Measurements from ENCODE around the gene SLC28A1. TPM values are rescaled to one million over a fixed set of nuclear protein-coding genes. Genes with fewer than 3 reads are reported as not detected.
"Not testable (repeated sequence)": the region's sequence is repeated elsewhere in the genome, so short reads cannot be mapped to it uniquely, and the experiment has no call there.

SLC28A1 gene
- total RNA-seq, 1 experiment from 2014 or later, result not detected

DNA sequence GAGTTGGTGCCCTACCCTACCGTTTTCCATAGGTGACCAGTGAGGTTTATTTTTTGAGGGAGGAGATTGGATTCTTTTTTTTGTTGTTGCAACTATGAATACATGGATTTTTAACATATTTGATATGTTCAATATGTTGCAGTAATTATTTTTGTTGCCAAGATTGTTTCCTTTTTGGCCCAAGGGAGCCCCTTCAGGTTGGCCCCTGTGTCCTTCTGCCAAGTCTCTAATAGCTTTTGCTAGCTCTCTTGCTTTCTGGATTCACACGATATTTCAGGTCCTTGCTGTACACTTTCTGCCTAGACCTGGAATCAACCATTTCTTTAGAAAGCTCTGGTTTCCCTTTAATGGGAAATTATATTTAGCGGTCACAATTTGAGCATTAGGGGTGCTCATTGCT is 22.7 kb upstream of the SLC28A1 start:
- DNase-seq (ENCODE audit: low read depth), result no peak

DNA sequence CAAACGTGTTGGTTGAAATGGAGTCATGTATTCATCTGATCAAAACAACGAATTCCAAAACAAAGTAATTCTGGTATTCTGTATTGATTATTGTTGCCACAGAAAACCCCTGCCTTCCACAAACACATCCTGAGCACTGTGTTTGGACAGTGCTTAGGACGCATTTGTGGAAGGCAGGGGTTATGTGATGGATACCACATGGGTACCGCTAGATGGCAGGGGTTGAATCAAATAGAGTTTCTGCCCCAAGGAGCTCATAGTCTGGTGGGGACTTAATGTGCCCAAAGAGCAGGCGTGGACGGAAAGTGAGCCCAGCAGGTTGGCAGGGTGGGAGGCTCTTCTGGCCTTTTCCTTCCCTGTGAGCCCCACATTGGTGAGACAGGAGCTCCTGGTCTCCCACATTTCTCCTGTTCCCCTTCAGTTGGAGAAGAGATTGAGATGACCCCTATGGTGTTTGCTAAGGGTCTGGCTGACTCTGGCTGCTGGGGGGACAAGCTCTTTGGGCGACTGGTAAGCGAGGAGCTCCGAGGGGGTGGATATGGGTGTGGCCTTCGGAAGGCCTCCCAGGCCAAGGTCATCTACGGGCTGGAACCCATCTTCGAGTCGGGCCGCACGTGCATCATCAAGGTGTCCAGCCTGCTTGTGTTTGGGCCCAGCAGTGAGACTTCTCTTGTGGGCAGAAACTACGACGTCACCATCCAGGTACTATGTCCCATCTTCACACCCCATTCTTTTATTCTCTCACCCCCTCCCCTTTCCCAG is 22.1 kb upstream of the SLC28A1 start:
- peak; percentile 32 for DNase-seq (ENCODE audit: low read depth)

DNA sequence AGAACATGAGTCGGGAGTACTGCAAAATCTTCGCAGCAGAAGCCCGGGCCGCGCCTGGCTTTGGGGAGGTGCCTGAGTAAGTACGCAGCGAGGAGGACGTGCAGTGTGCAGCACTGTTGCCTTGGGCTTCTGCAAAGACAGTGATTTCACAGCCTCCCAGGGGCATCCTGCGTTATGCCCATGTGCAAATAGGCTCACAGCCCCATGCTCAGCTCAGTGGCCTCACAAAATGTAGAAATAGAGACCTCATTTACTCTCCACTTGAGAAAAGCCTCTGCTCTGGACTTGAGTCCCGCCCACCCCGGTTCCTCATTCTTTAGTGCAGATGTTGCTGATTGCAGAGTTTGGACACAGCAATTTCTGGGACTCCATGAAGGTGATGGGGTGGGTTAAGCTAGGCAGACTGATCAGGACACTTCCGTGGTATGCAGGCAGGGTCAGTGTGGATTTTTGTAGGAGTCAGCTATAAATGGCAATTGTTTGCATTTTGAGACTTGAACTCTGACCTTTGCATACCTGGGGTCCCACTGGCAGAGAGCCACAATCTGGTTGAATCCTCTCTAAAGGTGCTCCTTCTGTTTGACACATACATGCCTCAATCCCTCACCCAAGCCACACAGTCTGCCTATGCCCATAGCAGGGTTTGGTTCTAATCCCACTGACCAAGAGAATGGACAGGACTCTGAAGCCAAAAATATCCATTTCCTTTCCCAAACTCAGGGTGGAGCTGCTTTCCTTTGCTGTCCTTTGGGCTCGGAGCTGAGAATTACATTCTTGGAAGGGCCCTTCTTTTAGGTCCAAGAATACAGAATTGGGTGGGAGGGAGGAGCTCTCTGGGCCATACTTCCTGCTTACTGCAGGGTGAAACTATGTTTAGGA is 20.7 kb upstream of the SLC28A1 start:
- no peak for DNase-seq (ENCODE audit: low read depth)

DNA sequence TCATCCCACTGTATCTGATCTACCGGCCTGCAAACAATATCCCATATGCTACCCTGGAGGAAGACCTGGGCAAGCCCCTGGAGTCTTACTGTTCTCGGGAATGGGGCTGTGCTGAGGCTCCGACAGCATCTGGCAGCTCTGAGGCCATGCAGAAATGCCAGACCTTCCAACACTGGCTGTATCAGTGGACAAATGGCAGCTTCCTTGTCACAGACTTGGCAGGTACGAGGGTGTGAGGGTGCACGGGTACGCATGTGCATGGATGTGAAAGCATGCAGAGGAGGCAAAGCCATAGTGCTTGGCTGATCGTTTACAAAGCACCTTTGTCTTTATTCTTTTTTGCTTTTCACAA is 20.0 kb upstream of the SLC28A1 start:
- DNase-seq (ENCODE audit: low read depth), result no peak

DNA sequence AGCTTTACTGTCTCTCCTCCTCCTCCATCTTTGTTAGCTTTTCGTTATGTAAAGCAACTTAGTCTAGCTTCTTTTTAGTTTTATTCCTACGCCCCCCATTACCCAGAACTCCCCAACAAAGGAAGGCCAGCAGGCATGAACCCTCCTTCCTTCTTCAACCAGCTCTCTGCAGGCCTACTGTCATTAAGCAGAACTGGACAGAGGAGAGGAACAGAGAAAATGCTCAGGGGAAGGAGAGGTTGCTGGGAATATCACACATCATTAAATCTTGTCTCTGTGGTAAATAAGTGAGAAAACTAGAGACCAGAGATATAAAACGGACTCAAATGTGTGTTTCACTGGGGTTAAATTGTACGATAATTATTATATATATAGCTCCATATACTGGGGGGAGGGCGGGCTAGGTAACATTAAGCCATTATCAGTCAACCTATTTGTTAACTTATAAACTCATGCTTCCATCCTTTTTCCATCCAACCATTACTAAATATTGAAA is 19.3 kb upstream of the SLC28A1 start:
- no peak for DNase-seq (ENCODE audit: low read depth)

DNA sequence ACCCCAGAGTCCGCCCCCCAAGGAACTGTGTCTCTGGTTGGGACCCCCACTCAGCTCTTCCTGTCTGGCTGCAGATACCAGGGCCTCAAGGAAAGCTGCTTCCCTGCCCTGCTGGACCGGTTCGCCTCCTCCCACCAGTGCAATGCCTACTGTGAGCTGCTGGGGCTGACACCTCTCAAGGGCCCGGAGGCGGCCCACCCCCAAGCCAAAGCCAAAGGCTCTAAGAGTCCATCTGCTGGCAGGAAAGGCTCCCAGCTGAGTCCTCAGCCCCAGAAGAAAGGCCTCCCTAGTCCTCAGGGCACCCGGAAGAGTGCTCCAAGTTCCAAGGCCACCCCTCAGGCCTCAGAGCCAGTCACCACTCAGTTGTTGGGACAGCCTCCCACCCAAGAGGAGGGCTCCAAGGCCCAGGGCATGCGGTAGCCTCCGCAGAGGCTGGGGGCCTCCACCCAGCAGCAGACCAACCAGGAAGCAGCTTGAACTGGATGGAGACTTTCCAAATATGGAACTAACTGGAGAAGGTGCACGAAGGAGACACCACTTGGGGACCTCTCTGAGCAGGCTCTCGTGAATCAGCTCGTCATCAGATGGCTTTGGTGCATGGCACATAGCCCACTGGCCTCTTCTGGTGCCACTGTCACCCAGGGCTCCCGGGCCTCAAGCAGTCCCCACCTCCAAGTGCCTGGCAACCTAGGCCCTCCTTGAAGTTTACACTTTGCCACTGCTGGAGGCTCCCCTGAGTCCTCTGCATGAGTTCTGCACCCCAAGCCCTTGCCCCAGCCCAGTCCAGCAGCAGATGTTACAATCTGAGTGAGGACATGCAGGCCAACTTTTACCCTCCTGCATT is 16.2 kb upstream of the SLC28A1 start:
- no peak for DNase-seq (ENCODE audit: low read depth)

DNA sequence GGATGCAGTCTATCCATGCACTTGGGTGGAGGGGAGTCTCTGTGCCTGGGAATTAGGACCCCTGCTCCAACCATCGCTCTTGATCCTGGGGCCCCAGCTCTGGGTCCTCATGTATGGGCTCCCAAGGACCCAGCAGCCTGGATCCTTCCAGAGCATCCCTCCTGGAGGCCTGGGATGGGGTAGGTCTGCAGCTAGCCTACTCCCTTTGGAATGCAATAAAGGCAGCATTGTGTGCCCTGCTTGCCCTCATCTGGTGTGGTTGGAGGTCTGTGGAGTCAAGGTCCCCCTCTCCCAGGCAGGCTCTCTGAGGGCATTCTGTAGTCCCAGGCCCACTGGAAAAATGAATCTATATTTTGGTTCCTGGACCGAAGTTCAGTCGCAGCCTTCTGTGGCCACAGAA is 15.0 kb upstream of the SLC28A1 start:
- no peak for DNase-seq (ENCODE audit: low read depth)

DNA sequence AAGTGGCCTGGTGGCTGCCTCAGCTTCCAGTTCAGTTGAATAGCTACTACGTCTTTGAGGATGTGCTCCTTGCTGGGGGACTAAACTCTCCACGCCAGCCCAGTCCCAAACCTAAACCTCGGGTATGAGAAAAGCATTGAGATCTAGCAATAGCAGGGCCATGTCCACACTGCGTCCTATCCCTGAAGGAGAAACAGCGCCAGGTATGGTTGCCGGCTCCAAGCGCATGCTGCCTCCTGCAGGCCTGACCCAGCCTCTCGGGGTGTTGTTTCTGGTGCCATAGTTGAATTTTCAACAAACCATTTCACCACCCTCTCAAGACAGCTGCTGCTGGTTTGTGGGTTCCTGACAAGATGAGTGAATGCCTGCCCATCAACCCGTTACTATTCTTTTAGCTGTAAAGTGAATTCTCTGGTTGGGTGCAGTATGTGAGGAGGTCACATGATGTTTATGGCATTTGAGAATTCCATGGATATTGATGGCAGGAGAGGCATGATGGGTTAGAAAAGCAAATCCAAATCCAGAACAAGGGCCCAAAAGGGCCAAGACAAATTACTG is 13.0 kb upstream of the SLC28A1 start:
- no peak for DNase-seq (ENCODE audit: low read depth)

DNA sequence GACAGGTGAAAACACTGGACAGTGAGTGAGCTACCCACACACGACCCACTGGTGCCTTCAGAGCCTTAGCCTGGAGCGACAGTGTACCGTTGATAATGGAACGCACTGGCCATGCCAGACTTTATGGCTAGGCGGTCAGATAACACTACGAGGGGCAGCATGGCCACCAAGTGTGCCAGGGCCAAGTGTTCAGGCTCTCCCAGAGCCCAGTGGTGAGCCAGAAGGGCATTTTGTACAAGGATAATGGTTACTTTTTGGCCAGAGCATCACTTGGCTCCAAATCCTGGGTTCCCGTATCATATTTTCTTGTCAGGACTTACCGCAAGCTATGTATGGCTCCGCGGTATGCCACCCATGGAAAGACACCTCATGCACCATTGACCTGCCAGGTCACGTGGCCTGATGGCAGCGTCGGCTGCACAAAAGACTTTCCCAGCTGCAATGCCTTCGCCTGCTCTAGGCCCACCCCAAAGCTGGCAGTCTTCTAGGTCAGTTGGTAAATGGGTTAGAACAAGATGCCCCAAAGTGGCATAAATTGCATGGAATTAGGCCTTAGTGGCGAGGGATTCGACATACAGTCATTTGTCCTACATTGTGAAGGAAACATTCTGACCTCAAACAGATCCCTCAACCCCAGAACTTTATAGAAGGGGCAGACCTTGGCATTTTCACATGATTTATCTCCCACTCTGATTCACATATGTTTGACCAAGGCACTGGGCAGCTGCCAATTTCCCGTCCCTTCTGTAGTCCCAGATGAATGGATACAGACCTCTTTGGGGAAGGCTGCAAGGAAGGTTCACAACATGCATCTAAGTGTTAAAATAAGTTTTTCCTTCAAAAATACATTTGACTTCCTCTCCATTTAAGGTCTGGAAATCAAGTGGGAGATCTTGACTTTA is 12.2 kb upstream of the SLC28A1 start:
- no peak for DNase-seq (ENCODE audit: low read depth)

DNA sequence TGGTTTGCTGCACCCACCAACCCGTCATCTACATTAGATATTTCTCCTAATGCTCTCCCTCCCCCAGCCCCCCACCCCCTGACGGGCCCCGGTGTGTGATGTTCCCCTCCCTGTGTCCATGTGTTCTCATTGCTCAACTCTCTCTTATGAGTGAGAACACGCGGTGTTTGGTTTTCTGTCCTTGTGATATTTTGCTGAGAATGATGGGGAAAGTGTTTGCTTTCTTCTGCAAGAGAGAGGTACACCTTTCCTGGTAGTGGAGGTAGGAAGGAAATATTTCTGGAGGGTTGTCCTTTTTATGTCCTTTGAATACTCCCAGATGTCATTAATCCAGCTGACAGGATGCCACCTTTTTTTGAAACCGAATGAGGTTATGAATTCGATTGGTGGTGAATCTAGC is 10.5 kb upstream of the SLC28A1 start:
- no peak for DNase-seq (ENCODE audit: low read depth)

DNA sequence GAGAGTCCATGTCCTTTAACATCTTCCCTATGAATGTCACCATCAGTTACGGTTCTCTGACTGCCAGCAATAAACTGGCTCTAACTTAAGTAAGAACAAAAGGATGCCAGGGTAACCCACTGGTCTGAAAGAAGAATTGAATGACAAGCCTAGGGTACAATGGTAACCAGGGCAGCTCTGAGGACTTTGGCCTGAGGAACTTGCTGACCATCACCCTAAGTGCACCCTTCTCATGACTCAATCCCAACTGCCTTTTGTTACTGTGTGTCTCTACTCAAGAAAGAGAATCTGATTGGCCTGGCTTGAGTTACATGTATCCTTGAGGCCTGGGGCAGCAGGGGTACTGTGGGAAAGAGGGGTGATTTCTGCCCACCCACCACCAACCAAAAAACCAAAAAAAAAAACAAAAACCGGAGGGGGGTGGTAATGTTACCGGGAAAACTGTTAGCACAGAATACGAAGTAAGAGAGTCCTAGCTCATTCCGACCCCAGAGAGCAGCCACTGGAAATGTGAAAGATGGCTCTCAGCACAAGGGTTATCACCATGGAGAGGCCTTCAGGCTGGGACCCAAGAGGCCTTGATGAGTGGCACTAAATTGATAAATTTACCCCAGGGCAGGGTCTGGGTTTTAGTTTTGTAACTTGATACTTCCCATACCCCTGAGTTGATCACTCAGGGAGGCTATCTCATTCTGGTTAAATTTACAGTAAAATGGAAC is 9.3 kb upstream of the SLC28A1 start:
- no peak for DNase-seq (ENCODE audit: low read depth)

DNA sequence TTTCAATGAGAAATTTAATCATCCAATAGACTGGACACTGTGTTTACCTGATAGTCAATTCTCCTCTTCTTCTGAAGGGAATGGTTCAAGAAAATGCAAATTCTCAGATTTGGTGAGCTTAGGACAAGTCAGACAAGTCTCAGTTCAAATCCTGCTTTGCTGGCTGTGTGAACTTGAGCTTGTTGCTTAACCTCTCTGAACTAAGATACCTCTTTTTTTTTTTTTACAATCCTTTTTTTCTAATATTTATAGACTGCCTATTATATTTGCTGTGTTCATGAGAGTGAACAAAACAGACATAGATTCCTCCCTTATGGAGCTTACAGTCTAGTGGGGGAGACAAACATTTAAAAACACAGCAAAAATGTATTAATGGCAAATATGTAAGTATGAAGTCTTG is 8.2 kb upstream of the SLC28A1 start:
- no peak for DNase-seq (ENCODE audit: low read depth)

DNA sequence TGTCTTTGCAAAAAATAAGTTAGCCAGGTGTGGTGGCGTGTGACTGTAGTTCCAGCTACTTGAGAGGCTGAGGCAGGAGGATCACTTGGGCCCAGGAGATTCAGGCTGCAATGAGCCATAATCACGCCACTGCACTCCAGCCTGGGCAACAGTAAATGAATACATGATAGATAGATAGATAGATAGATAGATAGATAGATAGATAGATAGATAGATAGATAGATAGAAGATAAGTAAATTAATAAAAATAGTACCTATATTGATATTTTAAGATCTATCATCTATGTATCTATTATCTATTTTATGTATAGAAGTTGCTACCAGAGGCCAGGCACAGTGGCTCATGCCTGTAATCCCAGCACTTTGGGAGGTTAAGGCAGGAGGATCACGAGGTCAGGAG is 6.8 kb upstream of the SLC28A1 start:
- not testable (repeated sequence) for DNase-seq (ENCODE audit: low read depth)

DNA sequence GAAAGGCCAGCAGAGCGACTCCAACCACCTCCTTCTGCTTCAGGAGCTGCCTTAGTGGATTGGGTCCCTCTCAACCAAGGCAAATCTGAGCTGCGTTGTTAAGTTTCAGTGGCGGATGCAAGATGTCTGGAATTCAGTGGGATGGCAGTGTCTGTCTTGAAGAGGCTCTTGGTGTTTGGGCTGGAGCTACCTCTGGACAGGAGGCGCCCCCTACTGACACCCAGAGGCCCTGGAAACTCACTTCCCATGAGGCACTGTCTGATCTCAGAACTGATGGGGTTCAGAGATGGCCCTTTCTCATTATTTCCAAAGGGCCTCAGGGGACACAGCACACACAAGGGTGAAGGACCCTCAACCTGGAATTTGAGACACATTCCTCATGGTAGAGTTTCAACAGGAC is 6.0 kb upstream of the SLC28A1 start:
- peak; percentile 12 for DNase-seq (ENCODE audit: low read depth)

DNA sequence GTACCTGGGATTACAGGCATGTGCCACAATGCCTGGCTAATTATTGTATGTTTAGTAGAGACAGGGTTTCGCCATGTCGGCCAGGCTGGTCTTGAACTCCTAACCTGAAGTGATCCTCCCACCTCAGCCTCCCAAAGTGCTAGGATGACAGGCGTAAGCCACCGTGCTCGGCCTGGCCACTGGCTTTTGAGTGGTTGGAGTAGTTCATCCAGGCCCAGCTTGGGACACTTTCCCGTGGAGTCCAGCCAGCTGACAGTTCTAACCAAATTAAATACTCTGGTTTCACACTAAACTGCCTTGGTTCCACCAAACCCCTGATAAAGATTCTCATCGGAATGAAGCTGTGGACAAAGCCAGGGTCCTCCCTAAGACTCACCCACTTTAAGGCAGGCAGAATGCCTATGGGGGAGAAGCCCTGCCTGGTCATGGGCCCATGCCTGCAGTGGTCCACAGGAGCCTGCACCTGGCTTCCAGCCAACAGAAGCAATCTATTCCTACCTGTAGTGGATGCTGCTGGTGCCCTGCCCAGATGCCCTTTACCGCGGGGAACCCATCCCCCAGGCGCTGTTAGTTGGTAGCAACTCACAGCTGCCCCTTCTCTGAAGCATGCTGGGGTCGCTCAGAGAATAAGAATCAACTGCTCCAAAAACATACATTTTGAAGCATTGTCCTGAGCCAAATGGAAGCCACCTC is 5.2 kb upstream of the SLC28A1 start:
- DNase-seq (ENCODE audit: low read depth), result no peak

DNA sequence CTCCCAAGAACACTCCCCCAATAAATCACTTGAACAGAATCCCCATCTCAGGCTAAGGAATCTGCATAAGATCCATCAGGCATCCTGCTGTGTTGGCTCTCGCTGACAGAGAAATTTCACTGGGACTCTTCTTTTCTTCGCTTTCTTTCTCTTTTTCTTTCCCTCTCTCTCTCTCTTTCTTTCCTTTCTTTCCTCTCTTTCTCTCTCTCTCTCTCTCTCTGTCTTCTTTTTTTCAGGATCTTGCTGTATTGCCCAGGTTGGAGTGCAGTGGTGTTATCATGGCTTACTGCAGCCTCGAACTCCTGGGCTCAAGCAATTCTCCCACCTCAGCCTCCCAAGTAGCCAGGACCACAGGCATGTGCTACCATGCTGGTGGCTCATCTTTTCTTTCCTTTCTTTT is 4.5 kb upstream of the SLC28A1 start:
- no peak for DNase-seq (ENCODE audit: low read depth)

DNA sequence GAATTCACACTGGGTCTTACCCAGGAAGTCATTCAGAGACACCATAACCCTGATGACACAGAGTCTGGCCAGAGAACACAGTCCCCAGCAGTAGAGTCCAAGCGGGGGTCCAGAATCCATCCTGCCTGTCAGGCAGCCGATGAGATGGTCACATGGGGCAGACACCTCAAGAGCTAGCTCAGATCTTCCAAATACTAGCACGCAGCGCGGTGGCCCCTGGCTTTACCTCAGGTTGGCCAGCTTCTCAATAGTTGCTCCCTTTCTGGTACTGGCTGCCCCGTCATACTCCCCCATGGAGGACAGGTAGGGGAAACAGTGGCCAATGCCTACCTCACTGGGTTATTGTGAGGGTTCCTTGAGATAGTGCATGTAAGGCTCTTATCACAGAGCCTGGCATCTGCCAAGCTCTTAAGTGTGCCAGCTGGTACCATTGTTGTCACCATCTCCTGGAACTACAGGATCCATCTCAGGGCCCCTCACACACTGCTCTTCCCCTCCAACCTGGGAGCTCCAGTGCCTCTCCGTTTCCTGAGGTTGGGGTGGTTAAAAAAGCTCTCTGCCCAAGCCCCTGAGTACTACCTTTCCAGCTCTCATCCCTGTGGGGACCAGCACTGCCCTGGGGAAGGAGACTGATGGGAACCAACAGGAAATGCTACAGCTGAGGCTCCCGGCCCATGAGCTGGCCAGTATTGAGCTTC is 3.5 kb upstream of the SLC28A1 start:
- DNase-seq (ENCODE audit: low read depth), result no peak

DNA sequence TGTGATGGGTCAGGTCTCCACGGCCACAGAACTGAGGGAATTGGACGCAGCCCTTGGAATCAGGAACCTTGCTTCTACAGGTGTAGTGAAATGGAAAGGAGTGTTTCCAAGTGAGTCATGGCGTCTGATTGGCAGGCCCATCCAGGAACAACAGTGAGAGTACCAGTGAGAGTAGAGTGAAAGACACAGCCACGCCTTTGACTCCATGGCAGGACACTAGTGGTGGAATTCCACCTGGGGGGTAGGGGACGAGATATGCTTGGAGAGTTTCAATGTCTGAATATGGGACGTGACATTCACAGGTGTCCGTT is 3.0 kb upstream of the SLC28A1 start:
- no peak for DNase-seq (ENCODE audit: low read depth)

DNA sequence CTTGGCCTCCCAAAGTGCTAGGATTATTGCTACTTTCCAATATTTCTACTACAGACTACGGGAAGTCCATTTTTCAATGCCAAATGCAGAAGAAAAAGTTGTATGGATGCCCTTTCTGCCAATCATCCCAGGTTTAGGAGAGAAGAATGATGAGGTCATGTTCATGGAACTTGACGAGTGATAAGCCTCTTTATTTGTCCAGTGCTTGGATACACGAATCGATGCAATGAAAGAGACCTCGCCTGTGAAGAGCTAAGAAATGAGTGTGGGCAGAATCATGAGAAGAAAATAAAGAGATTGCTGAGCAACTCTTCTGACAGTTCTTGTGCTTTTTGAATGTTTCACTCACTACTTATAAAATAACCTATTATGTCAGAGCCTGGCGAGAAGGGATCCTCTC is 996 bp upstream of the SLC28A1 start:
- DNase-seq (ENCODE audit: low read depth), result no peak
